ENCODE results near the gene SLC39A6.

- TF ChIP-seq CTCF (IDR thresholded peaks at IDR 0.05) = no peak
- no peak for TF ChIP-seq POLR2A (IDR thresholded peaks at IDR 0.05)
These were observed 43.0 kb downstream of the SLC39A6 start for GRCh38 chr18:36086186-36086585.

Measured in esophagus squamous epithelium (tissue), 4 donors.